ENCODE measurements around the gene TBC1D8.

GRCh38 chr2:100995309-100996075 is 155.7 kb downstream of the TBC1D8 start:
- no peak for TF ChIP-seq POLR2A (IDR thresholded peaks at IDR 0.05)
- TF ChIP-seq CTCF (IDR thresholded peaks at IDR 0.05): no peak
